WERI-Rb-1 (cell line): ENCODE measurements around the gene MDM4.

Experiments
- DNase-seq: peaks from one replicate; pipeline ENCODE4 v3.0.0-alpha.2; 2020
- H3K27ac ChIP-seq: fragments of 250-450 bp; sonication (Bioruptor Pico); 2 replicates; pipeline ENCODE4 v1.5.1; 2020; ENCODE audit warnings: mild to moderate bottlenecking, moderate library complexity
- H3K27me3 ChIP-seq: fragments of 250-450 bp; sonication (Bioruptor Pico); 2 replicates; pipeline ENCODE4 v1.5.1; 2021; ENCODE audit warnings: mild to moderate bottlenecking, low read depth, moderate library complexity; ENCODE audit not compliant: insufficient read depth, severe bottlenecking
- H3K36me3 ChIP-seq: fragments of 250-450 bp; sonication (Bioruptor Pico); 2 replicates; pipeline ENCODE4 v1.5.1; 2020; ENCODE audit warnings: mild to moderate bottlenecking, moderate library complexity
- H3K4me3 ChIP-seq: 2 replicates; pipeline ENCODE4 v1.5.1; 2011; ENCODE audit warnings: low read depth, mild to moderate bottlenecking, control low read depth, low read length
- H3K9me3 ChIP-seq: fragments of 250-450 bp; sonication (Bioruptor Pico); 2 replicates; pipeline ENCODE4 v1.5.1; 2021; ENCODE audit warnings: mild to moderate bottlenecking, moderate library complexity; ENCODE audit not compliant: severe bottlenecking
- CTCF ChIP-seq: IDR thresholded peaks from 2 replicates; pipeline ENCODE4 v1.5.1; 2011; ENCODE audit warnings: low read depth, mild to moderate bottlenecking, control low read depth, inconsistent platforms, low read length

The MDM4 gene

GRCh38 chr1:204471687-204472086, 44.5 kb upstream of the MDM4 start:
- H3K27me3 ChIP-seq, result no peaks in the 10 kb centered on the region
- no peak for DNase-seq
- H3K27ac ChIP-seq, result no peak overlapping the region
- peaks cover 12% of the 10 kb centered on the region for H3K9me3 ChIP-seq
- no peaks in the 10 kb centered on the region for H3K36me3 ChIP-seq
- TF ChIP-seq CTCF, result no peak
- no peak overlapping the region for H3K4me3 ChIP-seq

GRCh38 chr1:204472660-204473059, 43.5 kb upstream of the MDM4 start:
- Histone ChIP-seq H3K4me3 (no peak overlapping the region), H3K36me3 (no peaks in the 10 kb centered on the region), H3K27me3 (no peaks in the 10 kb centered on the region), H3K9me3 (peaks cover 12% of the 10 kb centered on the region), H3K27ac (no peak overlapping the region)
- TF ChIP-seq CTCF, result no peak
- no peak for DNase-seq

- no peak for DNase-seq
- no peaks in the 10 kb centered on the region for H3K27me3 ChIP-seq
- no peak overlapping the region for H3K4me3 ChIP-seq
- no peak for TF ChIP-seq CTCF
- H3K36me3 ChIP-seq, result no peaks in the 10 kb centered on the region
- no peak overlapping the region for H3K27ac ChIP-seq
- H3K9me3 ChIP-seq, result peaks cover 12% of the 10 kb centered on the region
Measured at GRCh38 chr1:204473400-204473965, 42.7 kb upstream of the MDM4 start.

GRCh38 chr1:204475656-204476432, 40.4 kb upstream of the MDM4 start:
- no peak overlapping the region for H3K27ac ChIP-seq
- DNase-seq, result no peak
- H3K4me3 ChIP-seq, result no peak overlapping the region
- no peaks in the 10 kb centered on the region for H3K27me3 ChIP-seq
- no peaks in the 10 kb centered on the region for H3K36me3 ChIP-seq
- H3K9me3 ChIP-seq, result peaks cover 4% of the 10 kb centered on the region
- TF ChIP-seq CTCF, result no peak

- H3K4me3 ChIP-seq, result no peak overlapping the region
- H3K36me3 ChIP-seq, result no peaks in the 10 kb centered on the region
- no peak overlapping the region for H3K27ac ChIP-seq
- no peaks in the 10 kb centered on the region for H3K27me3 ChIP-seq
- TF ChIP-seq CTCF, result peak; percentile 53; the same call in 1 of the 2 replicates
- no peak for DNase-seq
- H3K9me3 ChIP-seq, result peaks cover 4% of the 10 kb centered on the region
Measured at GRCh38 chr1:204476563-204476962, 39.6 kb upstream of the MDM4 start.
